Measurements from ENCODE around the gene TLCD1.

DNA sequence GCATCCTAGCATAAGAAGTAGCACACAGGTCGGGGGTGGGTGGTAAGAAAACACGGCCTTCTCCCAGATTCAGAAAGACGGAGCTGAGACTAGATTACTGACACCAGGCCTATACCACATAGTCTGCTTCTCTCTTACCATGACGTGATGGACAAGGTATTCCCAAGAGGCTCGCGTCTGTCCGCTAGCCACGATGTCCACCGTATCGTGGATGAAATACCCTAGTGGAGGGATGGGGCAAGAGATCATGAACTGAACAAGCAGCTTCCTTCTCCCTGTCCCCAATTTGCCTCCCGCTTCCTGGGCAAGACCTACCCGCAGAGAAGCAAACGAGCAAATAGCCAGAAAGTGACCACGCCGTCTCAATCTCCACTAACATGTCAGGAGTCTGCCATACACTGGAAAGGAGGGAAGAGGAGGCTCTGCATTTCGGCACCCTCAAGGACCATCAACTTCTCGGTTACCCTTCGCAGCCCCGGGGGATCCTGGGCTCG lies 820 bp downstream of the TLCD1 start:
- TF ChIP-seq POLR2A (IDR thresholded peaks at IDR 0.05) (no peak), CTCF (IDR thresholded peaks at IDR 0.05) (peak in 1 of 6 experiments; percentile 2)
